GM10847 (cell line): ENCODE data around the gene HDHD5.

Experiments
- POLR2A ChIP-seq: IDR thresholded peaks from 2 replicates; pipeline ENCODE4 v1.6.1; 2011; ENCODE audit not compliant: insufficient read length; ENCODE audit errors: extremely low read depth

Gene HDHD5

DNA sequence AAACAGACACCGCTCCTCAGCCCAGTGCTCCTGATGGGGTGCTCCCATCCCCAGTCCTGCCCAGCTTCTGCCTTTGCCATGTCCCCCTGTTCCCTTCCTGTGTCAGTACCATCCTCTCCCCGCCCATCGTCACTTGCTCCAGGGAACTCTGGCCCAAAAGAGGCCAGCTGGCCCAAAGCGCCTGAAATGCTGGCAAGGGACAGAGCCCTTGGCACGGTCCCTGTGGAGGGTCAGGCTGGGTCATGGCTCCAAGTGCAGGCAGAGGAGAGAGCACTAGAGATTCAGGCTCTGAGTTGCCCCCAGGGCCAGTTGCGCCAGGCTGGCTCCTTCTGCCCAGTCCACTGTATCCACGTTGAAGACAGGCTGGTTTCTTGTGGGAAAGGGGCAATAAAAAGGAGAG, 8.4 kb upstream of the HDHD5 start:
- TF ChIP-seq POLR2A, result no peak

DNA sequence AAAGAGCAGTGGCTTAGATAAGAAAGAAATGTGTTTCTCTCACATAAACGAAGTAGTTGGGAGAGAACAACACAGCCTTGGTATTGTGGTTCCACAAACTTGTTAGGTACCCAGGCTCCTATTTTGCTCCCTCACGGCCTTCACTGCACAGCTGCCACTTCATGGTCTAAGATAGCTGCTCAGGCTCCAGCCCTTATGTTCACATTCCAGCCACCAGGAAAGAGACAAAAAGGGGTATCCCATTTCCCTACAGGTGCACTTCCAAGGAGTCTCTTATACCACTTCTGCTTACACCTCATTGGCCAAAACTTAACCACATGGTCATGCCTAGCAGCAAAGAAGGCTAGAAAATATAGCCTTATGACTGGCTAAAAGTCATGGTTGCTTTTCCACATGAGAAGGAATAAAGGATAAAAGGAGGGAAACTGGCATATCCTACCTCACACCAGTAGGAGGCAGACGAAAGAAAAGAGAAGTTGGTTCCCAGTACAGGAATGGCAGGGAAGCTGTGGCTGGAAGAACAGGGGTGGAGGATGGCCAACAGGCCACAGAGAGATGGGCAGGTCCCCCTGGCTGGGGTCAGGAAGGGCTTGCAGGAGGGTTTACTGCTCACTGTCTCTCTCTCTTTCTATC, 5.4 kb upstream of the HDHD5 start:
- TF ChIP-seq POLR2A, result no peak

DNA sequence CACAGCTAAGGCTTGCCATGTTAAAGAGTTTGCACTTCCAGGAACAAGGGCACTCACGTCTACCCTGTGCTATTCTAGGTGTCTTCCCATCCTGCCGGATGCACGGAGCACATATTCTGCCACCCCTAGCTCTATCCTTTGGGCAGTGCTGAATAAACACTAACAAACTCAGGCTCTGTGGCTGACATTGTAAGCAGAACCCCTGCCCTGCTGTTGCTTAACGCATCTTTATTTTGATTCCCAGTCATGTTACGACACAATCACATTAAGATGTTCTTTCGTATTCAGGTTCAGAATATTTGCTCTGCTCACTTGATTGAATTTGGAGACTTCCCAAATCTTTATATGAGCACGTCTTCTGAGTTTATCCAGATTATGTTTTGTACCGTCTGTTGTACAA, 3.7 kb upstream of the HDHD5 start:
- TF ChIP-seq POLR2A, result no peak

DNA sequence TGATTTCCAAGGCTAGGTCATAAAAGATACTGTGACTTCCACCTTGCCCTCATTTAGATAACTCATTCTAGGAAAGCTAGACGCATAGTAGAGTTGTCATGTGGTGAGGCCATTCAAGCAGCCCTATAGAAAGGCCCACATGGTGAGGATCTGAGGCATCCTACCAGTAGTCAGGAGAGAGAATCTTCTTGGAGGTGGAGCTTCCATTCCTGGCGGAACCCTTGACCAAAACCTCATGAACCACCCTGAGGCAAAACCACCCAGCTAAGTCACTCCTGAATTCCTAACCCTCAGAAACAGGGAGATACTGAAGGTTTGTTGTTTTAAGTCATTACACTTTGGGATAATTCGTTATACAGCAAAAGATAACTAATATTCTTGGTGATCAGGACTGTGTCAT, 2.9 kb upstream of the HDHD5 start:
- TF ChIP-seq POLR2A, result no peak

DNA sequence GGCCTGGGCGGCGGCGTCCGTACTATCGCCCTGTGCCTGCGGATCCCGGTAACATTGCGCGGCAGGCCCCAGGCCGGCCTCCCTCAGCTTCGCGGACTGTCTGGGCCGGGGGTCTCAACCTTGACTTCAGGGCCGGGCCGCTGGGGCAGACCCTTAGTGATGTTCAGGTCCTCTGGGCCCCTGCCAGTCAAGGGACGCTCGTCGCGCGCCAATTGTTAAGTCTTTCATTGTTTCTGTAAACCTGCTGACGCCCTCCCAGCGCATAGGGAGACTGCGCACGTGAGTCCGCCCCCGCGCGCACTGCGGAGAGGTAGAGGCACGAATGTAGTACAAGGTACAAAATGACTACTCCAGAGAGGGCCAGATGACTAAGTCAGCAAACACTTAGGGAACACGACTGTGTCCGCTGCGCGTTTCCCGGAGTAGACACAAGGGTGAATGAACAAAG, 451 bp upstream of the HDHD5 start:
- no peak for TF ChIP-seq POLR2A

DNA sequence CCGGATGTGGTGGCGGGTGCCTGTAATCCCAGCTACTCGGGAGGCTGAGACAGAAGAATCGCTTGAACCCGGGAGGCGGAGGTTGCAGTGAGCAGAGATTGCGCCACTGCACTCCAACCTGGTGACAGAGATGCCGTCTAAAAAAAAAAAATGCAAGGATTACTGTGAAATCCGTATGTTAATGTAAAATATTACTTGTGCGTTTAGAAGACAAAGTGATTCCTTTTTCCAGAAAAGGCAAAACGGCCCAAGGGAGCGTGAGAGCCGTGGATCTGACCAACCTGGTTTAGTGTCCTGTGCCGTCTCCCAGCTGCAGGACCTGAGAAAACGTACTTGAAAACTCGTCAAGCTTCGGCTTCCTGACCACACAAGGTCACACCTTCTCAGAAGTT, 905 bp downstream of the HDHD5 start:
- no peak for TF ChIP-seq POLR2A

DNA sequence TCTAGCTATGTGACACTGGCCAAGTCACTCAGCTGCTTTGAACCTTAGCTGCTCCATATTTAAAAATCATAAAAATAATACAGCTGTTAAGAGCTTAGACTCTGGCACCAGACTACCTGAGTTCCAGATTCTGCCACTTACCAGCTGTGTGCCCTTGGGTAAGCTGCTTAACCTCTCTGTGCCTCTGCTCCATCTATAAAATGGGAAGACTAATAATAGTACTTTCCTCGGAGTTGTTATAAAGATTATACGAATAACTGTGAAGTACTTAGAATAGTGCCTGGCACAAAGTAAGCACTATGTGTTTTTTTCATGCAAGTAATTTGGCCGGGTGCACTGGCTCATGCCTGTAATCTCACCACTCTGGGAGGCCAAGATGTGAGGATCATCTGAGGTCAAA, 1.4 kb downstream of the HDHD5 start:
- no peak for TF ChIP-seq POLR2A

DNA sequence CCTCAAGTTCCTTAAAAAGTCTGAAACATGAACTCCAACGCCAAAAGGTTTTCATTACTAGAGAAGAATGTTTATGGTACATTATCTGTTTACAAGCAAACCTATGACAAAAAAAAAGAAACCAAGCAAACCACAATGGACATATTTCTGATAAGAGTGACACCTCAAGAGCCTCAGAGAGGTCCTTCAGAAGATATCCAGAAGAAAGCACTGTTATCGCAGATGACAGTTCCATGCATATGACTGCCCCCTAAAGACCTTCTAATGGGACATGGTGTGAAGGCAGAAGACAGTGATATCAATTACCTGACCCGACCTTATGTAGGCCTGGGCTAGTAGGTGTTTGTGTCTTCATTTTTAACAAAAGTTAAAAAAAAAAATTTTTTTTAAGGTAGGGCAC, 3.1 kb downstream of the HDHD5 start:
- no peak for TF ChIP-seq POLR2A

DNA sequence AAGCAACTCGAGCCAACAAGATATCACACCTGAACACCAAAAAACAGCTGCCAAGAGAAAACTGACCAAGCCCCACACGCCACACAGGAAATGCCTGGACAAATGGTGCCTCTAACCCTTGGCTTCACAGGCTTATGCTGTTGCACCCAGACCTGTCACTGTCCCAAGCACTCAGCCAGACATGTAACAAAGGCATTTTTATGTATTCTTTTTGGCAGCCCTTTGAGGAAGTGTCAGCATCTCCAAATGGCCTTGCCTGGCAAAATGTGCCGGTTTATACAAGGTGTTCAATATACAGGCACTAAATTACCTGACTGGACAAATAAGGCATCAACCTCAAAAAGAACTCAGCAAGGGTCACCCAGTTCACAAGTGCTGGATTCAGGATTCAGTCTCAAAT, 6.1 kb downstream of the HDHD5 start:
- no peak for TF ChIP-seq POLR2A

DNA sequence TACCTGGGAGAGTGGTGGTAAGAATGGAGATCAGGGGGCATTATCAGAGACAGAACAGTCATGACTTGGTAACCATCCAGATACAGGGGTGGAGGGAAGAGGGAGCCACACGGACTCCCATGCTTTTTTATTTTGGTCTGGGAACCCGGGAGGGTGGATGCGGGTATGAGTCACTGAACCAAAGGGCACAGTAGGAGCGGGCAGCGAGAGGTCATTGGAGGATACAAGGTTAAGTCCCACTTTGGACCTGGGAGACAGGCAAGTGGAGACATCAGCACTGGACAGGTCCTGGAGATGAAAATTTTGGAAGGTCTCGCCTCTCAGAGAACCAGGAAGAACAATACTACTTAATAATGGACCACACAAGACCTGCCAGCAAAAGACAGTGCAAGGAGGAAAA, 6.7 kb downstream of the HDHD5 start:
- no peak for TF ChIP-seq POLR2A

DNA sequence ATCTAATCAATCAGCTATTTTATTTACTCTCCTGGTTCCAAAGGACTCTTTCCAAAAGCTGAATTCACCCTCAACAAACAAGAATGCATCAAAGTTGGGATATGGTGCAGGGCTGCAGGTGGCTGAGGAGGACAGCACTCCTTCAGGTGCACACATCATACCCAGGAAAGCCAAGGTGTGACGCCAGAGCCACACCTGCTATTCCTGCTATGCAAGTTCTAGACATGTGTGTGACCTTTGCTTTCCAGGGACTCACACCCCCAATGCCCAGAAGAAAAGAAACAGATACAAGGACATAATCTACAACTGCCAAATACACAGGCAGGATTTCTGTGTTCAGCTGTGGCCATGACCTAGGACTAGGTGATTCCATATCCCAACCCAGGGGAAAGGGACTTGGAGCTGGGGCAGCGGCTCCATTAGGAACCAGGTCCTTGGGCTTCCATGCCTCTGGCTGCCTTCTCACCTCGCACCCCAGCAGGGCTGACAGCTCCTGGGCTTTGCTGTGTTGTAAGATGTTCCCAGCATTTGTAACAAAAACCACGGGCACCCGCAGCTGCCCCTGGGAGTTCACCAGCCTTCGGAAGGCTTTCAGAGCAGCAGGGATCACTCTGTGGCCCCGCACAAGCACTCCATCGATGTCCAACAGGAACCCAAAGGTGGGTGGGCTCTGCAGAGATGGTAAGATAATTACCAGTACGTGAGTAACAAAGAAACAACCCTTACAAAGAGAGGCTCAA, 9.8 kb downstream of the HDHD5 start:
- TF ChIP-seq POLR2A, result no peak

DNA sequence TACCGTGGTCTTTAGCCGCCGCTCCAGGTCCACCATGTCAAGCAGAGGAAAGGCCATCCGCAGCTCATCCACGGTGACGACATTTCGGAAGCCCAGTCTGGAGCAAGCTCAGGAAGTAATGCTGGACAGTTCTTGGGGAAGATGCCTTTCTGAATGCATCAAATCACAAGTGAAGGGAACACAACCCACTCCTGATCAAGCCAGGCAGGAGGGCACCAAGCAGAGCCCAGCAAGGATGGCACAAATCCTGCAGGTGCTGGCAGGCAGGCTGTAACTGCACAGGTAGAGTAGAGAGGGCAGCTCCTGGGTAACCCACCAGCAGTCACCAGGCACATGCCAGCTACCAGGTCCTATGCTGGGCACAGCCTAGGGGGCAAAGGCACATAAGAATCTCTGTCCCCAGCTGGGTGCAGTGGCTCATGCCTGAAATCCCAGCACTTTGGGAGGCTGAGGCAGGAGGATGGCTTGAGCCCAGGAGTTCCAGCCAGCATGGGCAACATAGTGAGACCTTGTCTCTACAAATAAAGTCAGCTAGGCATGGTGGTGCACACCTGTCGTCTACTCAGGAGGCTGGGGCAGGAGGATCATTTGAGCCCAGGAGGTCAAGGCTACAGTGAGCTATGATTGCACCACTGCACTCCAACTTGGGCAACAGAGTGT, 13.9 kb downstream of the HDHD5 start:
- TF ChIP-seq POLR2A, result no peak

DNA sequence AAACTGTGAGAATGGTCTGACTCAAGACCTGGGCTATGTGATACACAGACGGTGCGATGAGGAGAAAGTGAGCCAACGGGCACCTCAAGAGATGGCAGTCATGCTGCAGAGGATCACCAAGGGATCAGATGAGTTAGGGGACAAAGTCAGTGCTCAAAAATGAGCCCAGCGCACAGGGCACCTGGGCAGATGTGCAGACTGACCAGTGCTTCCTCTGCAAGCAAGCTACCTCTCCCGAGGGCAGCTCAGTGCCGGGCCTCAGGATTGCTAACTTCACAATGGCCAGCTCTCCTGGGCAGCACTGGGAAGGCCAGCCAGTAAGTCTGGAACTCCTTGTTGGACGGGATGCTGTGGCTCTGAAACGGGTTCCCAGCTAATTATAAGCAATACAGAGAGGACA, 15.3 kb downstream of the HDHD5 start:
- TF ChIP-seq POLR2A, result no peak

DNA sequence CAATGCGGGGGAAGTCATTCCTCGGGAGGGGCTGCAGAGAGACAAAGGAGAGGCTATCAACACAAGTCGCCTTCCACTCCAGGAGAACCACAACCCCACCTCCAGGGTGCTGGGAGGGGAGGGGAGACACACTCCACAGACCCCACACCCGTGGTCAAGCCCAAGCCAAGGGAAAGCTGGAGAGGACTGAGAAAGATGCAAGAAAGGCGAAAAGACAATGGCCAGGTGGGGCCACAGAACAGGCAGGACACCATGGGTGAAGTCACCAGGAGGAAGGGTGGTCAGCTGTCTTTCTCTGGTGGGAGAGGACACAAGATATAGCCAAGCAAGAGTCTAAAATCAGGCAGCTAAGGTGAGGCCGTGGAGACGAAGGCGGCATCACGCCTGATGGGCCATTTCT, 16.0 kb downstream of the HDHD5 start:
- no peak for TF ChIP-seq POLR2A

DNA sequence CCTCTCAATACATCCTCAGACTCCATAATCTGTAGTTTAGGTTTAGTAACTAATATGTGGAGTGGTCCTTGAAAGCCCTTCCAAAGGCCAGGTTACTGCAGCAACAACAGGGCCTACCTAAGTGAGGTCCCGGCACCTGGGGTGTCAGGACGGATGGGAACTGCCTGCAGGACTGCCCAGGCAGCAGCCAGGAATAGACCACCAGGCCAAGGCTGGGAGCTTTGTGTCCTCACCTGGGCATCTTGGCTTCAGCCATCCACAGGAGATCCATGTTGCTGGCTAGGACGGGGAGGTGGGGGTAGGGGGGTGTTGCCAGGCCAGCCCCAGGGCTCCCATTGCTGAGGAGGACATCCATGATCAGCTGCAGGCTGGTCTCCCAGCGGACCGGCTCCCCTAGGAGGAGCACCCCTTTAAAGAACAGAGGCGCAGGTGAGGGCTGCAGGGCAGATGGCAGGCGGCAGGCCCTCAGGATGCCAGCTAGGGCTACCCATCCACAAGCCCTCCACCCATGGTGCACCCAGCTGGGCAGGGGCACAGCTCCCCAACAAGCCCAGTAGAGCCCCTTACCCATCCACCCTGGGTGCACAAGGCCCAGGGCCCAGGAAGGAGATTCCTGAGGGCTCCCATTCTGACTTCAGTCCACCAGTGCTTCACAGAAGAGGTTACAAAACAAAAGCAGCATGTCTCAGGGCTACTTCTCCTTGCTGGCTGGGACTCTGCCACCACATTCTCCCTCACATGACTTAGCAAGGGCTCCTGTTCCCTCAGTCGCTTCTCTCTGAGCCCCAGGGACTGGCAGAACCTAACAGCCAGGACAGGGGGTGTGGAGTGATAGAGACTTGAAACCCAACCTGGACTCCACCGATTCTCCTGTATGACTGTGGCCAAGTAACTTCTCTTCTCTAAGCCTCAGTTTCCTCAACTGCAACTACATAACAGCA, 18.0 kb downstream of the HDHD5 start:
- TF ChIP-seq POLR2A, result no peak

DNA sequence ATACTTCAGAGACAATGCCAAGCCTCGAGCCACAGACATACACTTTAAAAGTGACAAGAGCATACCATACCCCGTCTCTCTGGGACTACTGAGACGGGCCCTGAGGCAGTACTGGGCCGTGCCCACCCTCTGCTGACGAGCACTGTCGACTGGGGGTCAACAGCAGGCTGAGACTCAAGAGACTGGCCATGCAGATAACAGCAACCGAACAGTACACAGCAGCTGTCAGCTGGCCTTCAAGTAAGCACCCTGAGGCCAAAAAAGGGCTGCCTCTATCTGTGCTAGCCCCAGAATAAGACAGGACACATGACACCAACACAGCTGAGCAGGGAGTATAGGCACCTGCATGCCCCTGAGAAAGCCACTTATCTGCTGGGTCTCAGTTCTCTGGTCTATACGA, 19.1 kb downstream of the HDHD5 start:
- no peak for TF ChIP-seq POLR2A

DNA sequence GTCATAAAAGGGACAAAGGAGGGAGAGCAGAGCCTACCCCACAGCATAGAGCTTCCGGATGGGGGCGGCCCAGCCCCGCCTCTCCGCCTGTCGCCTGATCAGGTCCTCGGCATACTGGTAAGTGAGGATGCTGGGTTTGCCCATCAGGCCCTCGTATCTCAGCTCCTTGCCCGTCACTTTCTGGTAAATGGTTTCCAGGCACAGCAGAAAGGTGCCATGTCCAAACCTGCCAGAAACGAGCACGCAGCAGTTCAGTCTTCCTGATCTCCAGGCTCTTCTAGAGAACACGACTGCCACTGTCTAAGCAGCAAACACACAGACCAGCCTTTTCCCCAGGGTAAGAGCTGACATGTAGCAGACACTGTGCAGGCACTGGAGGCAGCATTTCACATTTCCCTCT, 20.6 kb downstream of the HDHD5 start:
- TF ChIP-seq POLR2A, result no peak
